HepG2 (cell line): ENCODE results near the gene FUT6.

Source experiments
- AKNA ChIP-seq: sonication (generic); formaldehyde crosslinking; IDR thresholded peaks from 2 replicates; pipeline ENCODE4 v1.4.0; 2020; ENCODE audit warnings: missing genetic modification reagents, borderline replicate concordance
- FOSL1 ChIP-seq: sonication (generic); formaldehyde crosslinking; IDR thresholded peaks from 2 replicates; pipeline ENCODE4 v1.9.0; 2021; ENCODE audit warnings: missing genetic modification reagents, borderline replicate concordance
- RERE ChIP-seq: IDR thresholded peaks from 2 replicates; pipeline ENCODE4 v1.6.1; 2016; ENCODE audit warnings: low read depth, missing genetic modification reagents, missing compliant biosample characterization
- SNAPC4 ChIP-seq: sonication (generic); formaldehyde crosslinking; IDR thresholded peaks from 2 replicates; pipeline ENCODE4 v1.4.0; 2020; ENCODE audit warnings: mild to moderate bottlenecking, missing genetic modification reagents
- SRSF9 ChIP-seq: fragments of 200-400 bp; formaldehyde crosslinking; IDR thresholded peaks from 2 replicates; pipeline ENCODE4 v1.6.1; 2018; ENCODE audit warnings: borderline replicate concordance, mild to moderate bottlenecking, low read depth, low read length; ENCODE audit not compliant: insufficient read depth, poor library complexity, severe bottlenecking
- TP53 ChIP-seq: sonication (generic); formaldehyde crosslinking; conservative IDR thresholded peaks from 2 replicates; pipeline ENCODE4 v1.4.0; 2020; ENCODE audit warnings: missing genetic modification reagents
- TF ChIP-seq, protein P1 (sequence below): sonication (generic); formaldehyde crosslinking; IDR thresholded peaks from 2 replicates; pipeline ENCODE4 v1.5.0; 2020; ENCODE audit warnings: mild to moderate bottlenecking, missing genetic modification reagents, moderate library complexity

DNA sequence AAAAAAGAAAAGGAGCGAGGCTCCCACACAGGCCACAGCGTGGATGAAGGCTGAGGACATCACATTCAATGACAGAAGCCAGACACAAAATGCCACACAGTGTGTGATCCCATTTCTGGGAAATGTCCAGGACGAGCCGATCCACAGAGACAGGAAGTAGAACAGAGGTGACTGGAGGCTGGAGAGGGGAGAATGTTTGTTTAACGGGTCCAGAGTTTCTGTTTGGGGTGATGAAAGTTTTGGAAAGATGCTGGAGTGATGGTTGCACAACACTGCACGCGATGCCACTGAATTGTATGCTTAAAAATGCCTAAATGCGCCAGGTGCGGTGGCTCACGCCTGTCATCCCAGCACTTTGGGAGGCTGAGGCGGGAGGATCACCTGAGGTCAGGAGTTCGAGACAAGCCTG lies 31.5 kb upstream of the FUT6 start:
- TF ChIP-seq SNAPC4 (CRISPR knock-in tag) (no peak), AKNA (no peak), SRSF9 (no peak), RERE (CRISPR knock-in tag) (peak; percentile 87), TP53 (CRISPR knock-in tag) (no peak; the same call in 1 of the 2 replicates), FOSL1 (CRISPR knock-in tag) (no peak)
- TF ChIP-seq, protein P1, sequence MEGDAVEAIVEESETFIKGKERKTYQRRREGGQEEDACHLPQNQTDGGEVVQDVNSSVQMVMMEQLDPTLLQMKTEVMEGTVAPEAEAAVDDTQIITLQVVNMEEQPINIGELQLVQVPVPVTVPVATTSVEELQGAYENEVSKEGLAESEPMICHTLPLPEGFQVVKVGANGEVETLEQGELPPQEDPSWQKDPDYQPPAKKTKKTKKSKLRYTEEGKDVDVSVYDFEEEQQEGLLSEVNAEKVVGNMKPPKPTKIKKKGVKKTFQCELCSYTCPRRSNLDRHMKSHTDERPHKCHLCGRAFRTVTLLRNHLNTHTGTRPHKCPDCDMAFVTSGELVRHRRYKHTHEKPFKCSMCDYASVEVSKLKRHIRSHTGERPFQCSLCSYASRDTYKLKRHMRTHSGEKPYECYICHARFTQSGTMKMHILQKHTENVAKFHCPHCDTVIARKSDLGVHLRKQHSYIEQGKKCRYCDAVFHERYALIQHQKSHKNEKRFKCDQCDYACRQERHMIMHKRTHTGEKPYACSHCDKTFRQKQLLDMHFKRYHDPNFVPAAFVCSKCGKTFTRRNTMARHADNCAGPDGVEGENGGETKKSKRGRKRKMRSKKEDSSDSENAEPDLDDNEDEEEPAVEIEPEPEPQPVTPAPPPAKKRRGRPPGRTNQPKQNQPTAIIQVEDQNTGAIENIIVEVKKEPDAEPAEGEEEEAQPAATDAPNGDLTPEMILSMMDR, result peak; percentile 19; the same call in 1 of the 2 replicates
